HG02798 (cell line): ENCODE measurements around the gene SDE2.
A peak's percentile ranks its signal among the peaks of the same experiment; 100 is the strongest.
"Not testable (repeated sequence)": the region's sequence is repeated elsewhere in the genome, so short reads cannot be mapped to it uniquely, and the experiment has no call there.

Experiments used
- ATAC-seq: cut with Tn5 transposase; IDR thresholded peaks from one replicate; pipeline ENCODE4 v1.9.1; 2021; ENCODE audit warnings: mild to moderate bottlenecking; ENCODE audit not compliant: unreplicated experiment, poor library complexity

Gene SDE2

DNA sequence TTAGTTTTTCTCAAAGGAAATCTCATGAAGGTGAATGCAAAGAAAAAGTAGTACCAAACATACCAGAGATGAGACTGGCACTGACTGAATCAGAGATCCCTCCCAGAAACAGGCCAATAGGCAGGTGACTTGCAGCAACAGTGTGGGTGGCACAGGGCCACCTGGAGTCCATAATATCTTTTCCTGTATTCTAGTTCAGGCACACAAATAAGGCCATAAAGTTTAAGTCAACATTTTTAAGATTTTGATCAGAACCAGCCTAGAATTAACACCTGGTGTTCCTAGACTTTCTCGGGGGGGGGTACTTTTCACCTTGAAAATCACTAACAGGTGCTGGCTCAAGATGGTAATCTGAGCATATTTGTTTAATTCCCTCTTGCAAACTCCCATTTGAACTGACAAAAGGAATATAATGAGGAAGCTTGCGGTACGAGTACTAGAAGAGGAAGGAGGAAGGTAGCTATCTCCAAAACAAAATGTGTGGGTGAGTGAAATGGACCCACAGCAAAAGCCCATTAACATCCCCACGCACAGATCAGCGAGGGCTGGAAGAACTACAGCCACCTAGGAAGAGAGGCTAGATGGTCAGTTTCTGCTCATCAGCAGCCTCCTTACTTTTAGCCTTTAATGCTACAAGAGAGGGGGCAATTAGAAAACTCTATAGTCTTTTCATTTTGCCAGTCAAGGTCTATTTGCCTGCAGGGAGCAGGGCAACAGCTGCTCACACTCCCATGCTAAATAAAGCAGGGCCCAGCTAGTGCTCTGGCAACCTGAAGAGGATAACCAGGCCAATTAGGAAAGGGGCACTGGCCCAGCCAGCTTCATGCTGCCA lies 18.9 kb downstream of the SDE2 start:
- no peak for ATAC-seq

DNA sequence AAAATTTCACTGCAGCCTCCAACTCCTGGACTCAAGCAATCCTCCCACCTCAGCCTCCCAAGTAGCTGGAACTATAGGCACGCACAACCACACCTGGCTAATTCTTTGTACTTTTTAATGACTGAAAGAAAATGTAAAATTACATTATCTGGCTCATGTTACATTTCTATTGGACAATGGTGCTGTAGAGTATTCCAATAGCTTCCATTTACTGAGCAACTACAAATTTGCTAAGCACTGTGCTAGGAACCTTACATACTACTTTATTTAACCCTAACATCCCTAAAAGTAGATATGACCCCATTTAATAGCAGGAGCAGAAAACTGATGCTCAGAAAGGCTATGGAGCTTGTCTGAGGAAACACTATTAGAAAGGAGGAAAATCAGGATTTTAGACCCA lies 19.7 kb downstream of the SDE2 start:
- ATAC-seq = no peak

DNA sequence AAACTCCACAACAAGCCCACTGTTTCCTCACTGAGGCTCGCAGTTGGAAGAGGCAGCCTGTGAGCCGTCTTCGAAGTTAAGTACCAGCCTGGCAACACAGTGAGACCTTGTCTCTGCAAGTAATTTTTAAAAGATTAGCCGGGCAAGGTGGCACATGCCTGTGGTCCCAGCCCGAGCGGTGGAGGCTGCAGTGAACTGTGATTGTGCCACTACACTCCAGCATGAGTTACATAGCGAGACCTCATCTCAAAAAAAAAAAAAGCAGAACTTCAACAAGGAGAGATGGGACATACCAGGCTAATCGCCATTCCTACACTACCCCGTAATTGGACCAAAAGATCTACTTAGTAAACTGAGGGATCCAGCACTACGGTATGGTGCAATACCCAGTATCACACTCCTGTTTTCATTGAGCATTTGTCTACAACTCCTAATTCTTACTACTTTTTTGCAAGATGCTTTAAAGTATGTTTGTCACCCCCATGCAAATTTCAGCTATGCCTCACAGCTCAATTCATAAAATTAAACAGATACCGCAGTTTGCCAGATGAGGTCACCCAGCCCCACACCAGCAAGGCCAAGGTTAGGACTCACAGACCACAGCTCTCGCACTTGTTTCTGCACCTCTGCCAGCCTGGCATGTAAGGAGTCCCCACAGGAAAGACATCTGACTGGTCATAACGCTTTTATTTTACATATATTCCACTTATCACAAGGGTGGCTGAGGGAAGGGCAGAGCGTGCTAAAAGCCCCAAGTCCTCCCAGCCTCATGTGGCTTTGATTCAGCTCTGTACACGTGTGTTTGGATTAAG lies 21.0 kb downstream of the SDE2 start:
- peak; percentile 57 for ATAC-seq

DNA sequence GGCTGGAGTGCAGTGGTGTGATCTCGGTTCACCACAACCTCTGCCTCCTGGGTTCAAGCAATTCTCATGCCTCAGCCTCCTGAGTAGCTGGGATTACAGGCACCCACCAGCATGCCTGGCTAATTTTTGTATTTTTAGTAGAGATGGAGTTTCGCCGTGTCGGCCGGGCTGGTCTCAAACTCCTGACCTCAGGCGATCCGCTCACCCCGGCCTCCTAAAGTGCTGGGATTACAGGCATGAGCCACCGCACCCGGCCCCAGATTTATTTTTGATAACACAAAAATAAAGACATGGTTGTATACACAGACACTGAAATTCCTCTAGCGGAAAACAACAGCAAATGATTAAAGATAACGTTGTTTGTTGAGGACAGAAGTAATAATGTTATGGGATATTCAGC lies 24.0 kb downstream of the SDE2 start:
- ATAC-seq = not testable (repeated sequence)

DNA sequence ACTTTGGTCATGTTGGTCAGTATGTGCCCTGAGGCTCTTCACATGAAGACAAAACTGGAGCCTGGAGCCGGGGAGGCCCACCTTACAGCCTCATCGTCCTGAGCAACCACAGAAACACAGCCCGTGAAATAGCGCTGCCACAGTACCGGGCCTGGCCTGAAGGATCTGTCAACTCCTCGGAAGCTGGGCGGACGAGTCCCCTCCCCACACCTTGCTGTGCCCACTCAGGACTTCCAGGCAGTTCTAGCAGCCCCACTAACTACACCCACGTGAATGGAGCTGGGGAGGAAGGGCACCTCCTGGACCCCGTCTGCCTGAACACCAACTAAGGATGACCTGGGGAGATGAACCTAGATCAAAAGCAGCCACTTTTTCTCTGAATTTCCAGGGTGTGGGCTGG lies 24.7 kb downstream of the SDE2 start:
- no peak for ATAC-seq

DNA sequence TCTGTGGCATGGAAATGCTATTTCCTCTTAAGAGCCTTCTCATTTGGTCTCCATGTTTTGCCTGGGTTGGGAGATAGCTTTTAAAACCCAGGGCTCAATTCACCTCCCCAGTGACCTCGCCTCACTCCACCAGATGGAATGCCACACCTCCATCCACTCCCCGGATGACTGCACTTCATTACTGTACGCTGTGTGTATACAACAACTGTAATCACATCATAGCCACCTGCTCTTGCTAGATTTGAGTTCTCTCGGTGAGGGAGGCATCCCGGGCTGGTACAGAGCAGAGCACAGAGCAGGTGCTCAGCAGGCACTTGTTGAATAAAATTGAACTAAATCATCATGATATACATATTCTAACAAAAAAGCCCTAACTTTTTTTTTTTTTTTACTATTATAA lies 26.0 kb downstream of the SDE2 start:
- ATAC-seq = no peak

DNA sequence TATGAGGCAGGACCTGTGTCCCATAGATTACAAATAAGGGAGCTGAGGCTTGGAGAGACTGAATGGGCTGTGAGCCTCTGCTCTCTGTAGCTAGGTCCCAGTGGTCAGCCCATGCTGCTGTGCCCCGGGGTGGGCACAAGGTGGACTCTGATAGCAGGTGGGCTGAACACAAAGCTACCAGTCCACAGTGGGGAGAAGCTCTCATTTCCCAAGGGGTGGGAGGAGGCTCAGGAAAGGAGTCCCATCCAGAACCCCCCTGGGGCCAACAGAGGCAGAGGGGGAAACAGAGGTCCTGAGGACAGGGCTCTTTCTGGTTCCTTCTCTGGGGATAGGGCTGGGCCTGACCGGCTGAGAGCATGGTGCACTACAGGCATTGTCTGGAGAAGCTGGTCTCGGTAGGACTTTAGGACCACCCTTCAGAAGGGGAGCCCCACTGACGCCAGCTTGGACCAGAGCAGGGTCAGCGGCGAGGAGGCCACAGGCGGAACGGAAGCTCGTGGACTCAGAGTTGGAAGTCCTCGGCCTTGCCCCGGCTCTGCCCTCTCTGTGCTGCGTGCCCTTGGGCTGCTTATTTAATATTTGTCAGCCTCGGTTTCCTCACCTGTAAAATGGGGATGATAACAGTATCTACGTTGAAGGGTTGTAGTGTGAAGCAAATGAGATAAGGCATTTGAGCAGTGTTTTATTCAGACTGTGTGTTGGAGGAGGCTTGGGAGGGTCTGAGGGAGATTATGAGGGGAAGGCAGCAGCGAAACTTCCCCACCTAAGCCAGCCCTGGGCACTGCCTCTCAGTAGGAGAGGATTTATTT lies 26.6 kb downstream of the SDE2 start:
- ATAC-seq = no peak

DNA sequence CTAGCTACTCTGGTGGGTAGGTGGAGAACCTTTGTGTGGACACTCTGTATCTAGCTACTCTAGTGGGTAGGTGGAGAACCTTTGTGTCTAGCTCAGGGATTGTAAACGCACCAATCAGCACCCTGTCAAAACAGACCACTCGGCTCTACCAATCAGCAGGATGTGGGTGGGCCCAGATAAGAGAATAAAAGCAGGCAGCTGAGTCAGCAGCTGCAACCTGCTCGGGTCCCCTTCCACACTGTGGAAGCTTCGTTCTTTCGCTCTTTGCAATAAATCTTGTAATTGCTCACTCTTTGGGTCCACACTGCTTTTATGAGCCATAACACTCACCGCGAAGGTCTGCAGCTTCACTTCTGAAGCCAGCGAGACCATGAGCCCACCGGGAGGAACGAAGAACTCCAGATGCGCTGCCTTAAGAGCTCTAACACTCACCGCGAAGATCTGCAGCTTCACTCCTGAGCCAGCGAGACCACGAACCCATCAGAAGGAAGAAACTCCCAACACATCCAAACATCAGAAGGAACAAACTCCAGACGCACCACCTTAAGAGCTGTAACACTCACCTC lies 28.5 kb downstream of the SDE2 start:
- not testable (repeated sequence) for ATAC-seq

GRCh38 chr1:225969751-225970150 lies 29.4 kb downstream of the SDE2 start:
- ATAC-seq = not testable (repeated sequence)

GRCh38 chr1:225965231-225965630 lies 33.9 kb downstream of the SDE2 start:
- no peak for ATAC-seq

DNA sequence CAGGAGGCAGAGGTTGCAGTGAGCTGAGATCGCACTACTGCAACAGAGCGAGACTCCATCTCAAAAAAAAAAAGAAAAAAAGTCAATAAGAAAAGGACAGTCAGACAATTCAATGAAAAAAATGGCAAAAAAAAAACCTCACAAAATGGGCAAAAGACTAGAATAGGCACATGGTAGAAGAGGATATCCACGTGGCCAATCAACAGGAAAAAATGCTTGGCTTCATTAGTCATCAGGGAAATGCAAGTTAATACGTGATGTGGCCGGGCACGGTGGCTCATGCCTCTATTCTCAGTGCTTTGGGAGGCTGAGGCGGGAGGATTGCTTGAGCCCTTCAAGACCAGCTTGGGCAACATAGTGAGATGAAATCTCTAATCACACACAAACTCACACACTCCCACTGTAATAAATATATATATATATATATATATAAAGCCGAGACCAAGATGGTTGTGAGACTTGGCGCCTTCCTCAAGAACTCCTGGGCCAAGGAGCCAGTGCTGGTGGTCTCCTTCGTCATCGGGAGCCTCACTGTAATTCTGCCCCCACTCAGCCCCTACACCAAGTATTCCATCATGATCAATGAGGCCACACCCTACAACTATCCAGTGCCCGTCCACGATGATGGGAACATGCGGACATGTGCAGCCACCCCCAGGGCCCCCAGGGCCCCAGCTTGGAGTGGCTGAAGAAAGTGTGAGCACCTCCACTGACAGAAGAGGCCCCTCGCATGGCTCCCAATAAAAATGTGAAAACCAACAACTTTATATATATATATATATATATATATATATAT lies 35.2 kb downstream of the SDE2 start:
- no peak for ATAC-seq

DNA sequence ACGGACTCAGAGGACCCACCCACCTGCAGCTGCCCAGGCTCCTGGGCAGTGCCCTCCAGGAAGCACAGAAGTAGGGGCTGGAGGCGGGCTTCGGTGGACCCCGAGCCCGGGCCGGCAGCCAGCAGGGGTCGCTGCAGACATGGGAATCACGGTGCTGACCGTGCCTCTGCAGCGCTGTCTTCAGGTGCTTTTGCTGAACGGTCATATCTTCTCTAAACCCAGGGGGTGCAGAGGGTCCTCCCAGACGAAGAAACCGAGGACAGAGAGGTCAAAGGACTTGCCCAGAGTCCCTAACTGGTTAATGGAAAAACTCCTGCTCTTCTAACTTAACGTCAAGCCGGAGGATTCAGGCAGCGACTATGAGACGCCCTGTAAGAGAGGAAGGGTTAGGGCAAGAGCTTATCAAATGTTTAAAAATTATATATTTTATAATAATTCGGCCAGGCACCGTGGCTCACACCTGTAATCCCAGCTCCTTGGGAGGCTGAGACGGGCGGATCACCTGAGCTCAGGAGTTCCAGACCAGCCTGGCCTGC lies 36.6 kb downstream of the SDE2 start:
- peak; percentile 72 for ATAC-seq

DNA sequence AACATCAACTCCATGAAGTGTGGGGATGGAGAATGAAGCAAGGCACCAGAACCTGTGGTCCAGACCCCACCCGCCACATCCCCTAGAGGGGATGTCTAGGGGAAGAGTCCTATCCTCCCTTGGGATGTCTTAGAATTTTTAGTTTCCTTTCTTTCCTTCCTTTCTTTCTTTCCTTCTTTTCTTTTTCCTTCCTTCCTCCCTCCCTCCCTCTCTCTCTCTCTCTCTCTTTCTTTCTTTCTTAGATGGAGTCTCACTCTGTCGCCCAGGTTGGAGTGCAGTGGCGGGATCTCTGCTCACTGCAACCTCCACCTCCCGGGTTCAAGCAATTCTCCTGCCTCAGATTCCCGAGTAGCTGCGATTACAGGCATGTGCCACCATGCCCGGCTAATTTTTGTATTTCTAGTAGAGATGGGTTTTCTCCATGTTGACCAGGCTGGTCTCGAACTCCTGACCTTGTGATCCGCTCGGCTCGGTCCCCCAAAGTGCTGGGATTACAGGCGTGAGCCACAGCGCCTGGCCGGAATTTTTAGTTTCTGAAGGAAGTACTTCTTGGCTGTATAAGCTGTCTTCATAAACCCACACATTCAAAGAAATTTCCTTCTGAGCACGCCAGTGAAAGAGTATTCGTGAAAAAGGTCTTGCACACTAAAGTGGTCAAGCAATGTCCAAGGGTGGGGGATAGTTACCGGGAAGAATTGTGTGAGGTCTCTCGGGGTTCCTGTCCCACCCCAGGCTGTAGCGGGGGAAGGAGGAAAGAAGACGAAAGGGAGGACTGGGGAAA lies 37.3 kb downstream of the SDE2 start:
- ATAC-seq = no peak

DNA sequence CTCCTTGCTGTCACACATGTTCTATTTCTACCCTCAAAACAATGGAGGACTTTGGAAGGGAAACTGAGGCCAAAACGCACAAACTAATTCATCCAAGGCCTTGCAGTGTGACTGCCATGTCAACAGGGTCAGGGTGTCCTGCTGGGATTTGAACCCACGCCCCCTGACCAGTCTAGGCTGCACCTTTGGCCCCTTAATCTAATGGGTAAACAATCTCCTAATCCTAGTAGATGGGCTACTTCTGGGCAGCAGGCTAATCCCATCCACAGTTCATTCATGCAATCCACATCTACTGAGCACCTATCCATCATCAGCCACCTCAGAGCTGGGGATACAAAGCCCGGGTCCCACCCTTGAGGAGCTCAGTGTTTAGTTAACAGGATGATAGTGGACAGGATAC lies 41.1 kb downstream of the SDE2 start:
- no peak for ATAC-seq

- no peak for ATAC-seq
Measured at GRCh38 chr1:225954753-225955152, 44.4 kb downstream of the SDE2 start.

DNA sequence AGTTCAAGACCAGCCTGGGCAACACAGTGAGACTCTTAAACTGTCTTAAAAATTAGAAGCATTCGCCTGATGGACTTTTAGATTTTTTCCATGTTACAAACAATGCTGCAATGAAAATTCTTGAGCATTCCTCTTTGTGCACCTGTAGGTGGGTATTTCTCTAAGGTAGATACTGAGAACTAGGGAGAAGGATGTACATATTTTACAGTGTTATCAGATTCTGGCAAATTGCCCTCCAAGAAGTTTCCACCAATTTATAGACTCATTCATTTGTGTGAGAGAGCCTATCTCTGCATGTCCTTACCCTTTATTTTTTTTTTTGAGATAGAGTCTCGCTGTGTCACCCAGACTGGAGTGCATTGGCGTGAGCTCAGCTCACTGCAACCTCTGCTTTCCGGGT lies 45.8 kb downstream of the SDE2 start:
- ATAC-seq = no peak

DNA sequence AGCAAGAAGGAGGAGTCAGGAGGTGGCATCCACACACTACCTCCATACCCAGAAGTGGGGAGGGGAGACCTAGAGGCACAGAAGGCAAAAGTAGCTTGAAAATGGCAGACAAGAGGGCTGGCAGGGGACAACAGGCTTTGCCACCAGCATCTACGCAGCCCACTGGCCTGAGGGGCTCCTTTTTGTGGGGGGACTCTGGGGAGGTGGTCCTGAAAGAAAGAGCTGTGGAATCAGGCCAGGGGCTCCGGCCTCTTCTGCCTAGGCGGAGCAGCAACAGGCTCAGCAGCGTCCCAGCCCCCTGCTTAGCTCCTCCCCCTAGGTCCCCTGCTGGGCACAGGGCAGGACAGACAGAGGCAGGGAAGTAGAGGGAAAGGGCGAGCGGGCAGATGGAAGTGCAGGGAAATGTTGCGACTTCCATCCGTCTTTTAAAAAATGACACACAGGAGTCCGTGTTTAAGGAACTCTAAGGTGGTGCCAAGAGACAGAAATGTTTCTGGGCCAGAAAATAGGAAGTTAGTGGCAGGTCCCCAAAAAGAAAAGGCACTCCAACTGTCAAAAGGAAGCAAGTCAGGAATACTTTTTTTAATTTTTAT lies 48.1 kb downstream of the SDE2 start:
- ATAC-seq = no peak

- ATAC-seq = no peak
Measured at GRCh38 chr1:225949041-225949440, 50.1 kb downstream of the SDE2 start.
